ENCODE measurements around the gene SIL1. TPM values are rescaled to one million over a fixed set of nuclear protein-coding genes. Genes with fewer than 3 reads are reported as not detected.
A peak's percentile ranks its signal among the peaks of the same experiment; 100 is the strongest.

Gene SIL1
- total RNA-seq, 4 donors from 2014 or later, result 28.6 to 48.1 (median 36.5) TPM

- TF ChIP-seq EP300 (IDR thresholded peaks at IDR 0.05) (no peak), CTCF (IDR thresholded peaks at IDR 0.05) (no peak), POLR2A (IDR thresholded peaks at IDR 0.05) (no peak), POLR2AphosphoS5 (IDR thresholded peaks at IDR 0.05) (no peak)
- Histone ChIP-seq H3K9me3 (no peaks in the 10 kb centered on the region), H3K4me3 (no peak overlapping the region), H3K27me3 (no peaks in the 10 kb centered on the region), H3K4me1 (peaks cover 0 to 30% (median 4%) of the 10 kb centered on the region in 3 donors), H3K36me3 (peaks cover 5 to 98% of the 10 kb centered on the region in 2 donors), H3K27ac (no peak overlapping the region)
- no peak for ATAC-seq
- WGBS, 2 donors (ENCODE audit: low coverage in 1 of 2), result 17 to 60% methylated on average over 1 to 6 of the region's 10 CpGs
Observed at GRCh38 chr5:138930371-138931097, 267.6 kb downstream of the SIL1 start.

GRCh38 chr5:138929571-138929955 is 268.6 kb downstream of the SIL1 start:
- peaks cover 5 to 98% of the 10 kb centered on the region in 2 donors for H3K36me3 ChIP-seq
- H3K27ac ChIP-seq, result peak overlapping the region in 2 of 4 donors; percentile 24 to 39
- WGBS, 2 donors (ENCODE audit: low coverage in 1 of 2), result 82 to 92% methylated on average over 2 of the region's 4 CpGs

DNA sequence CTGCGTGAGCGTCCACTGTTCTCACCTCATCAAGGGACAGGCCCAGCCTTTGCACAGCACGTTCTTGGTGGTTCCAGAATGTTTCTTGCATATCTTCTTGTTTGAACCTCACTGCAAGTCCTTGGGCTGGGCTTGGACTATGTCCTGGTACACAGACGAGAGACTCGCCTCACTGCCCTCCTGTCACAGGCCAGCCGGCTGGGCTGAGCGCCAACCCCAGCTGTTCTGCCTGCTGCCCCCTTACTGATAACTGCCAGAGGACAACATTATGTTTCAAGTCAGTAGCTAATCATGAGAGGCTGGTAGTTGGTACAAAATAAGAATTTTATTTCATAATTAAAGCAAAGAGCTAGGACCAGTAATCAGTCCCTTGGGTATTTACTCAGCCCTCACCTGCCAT is 270.2 kb downstream of the SIL1 start:
- no peak for TF ChIP-seq CTCF (IDR thresholded peaks at IDR 0.05)
- no peak for TF ChIP-seq POLR2A (IDR thresholded peaks at IDR 0.05)
- TF ChIP-seq POLR2AphosphoS5 (IDR thresholded peaks at IDR 0.05), result no peak
- TF ChIP-seq EP300 (IDR thresholded peaks at IDR 0.05), result no peak
- Histone ChIP-seq H3K4me3 (no peak overlapping the region), H3K27me3 (no peaks in the 10 kb centered on the region), H3K27ac (peak overlapping the region in 2 of 4 donors; percentile 24 to 39), H3K4me1 (peaks cover 0 to 39% (median 4%) of the 10 kb centered on the region in 3 donors), H3K9me3 (no peaks in the 10 kb centered on the region), H3K36me3 (peaks cover 5 to 86% of the 10 kb centered on the region in 2 donors)
- 64 to 100% methylated on average over 1 to 7 of the region's 7 CpGs for WGBS, 2 donors (ENCODE audit: low coverage in 1 of 2)
- no peak for ATAC-seq

More at GRCh38 chr5:138929571-138929955, 268.6 kb downstream of the SIL1 start:
- Histone ChIP-seq H3K9me3 (no peaks in the 10 kb centered on the region), H3K27me3 (no peaks in the 10 kb centered on the region), H3K4me1 (peaks cover 0 to 30% (median 4%) of the 10 kb centered on the region in 3 donors), H3K4me3 (no peak overlapping the region)
- TF ChIP-seq POLR2AphosphoS5 (IDR thresholded peaks at IDR 0.05), result no peak
- TF ChIP-seq POLR2A (IDR thresholded peaks at IDR 0.05), result no peak
- no peak for TF ChIP-seq EP300 (IDR thresholded peaks at IDR 0.05)
- no peak for TF ChIP-seq CTCF (IDR thresholded peaks at IDR 0.05)
- ATAC-seq, result no peak

- H3K36me3 ChIP-seq, result peaks cover 5 to 82% of the 10 kb centered on the region in 2 donors
- H3K27me3 ChIP-seq, result no peaks in the 10 kb centered on the region
- no peak for ATAC-seq
- TF ChIP-seq POLR2AphosphoS5 (IDR thresholded peaks at IDR 0.05) (no peak), CTCF (IDR thresholded peaks at IDR 0.05) (no peak), EP300 (IDR thresholded peaks at IDR 0.05) (no peak), POLR2A (IDR thresholded peaks at IDR 0.05) (no peak)
- 68 to 80% methylated on average over 3 to 7 of the region's 8 CpGs for WGBS, 2 donors (ENCODE audit: low coverage in 1 of 2)
- H3K9me3 ChIP-seq, result no peaks in the 10 kb centered on the region
- H3K4me3 ChIP-seq, result no peak overlapping the region
- H3K4me1 ChIP-seq, result peaks cover 0 to 43% (median 4%) of the 10 kb centered on the region in 3 donors
- H3K27ac ChIP-seq, result peak overlapping the region in 2 of 4 donors; percentile 24 to 39
Observed at GRCh38 chr5:138927544-138927943, 270.6 kb downstream of the SIL1 start.

Measured in gastroesophageal sphincter (tissue), 4 donors.